ENCODE results near the gene SERTAD2. TPM values are rescaled to one million over a fixed set of nuclear protein-coding genes. Genes with fewer than 3 reads are reported as not detected.

Gene SERTAD2
- total and polyA plus RNA-seq, 8 donors, result 2.2 to 9.4 (median 4.3) TPM

GRCh38 chr2:64637000-64637635 is 16.6 kb downstream of the SERTAD2 start:
- WGBS, 2 donors, result 61 to 65% methylated on average over 9 of the region's 9 CpGs
- Histone ChIP-seq H3K36me3 (peaks cover 0 to 23% (median 4%) of the 10 kb centered on the region in 3 donors), H3K27ac (no peak overlapping the region), H3K9me3 (no peaks in the 10 kb centered on the region), H3K4me1 (peaks cover 5 to 22% (median 17%) of the 10 kb centered on the region in 3 donors), H3K27me3 (no peaks in the 10 kb centered on the region), H3K4me3 (no peak overlapping the region)
- ATAC-seq, result peak in 1 of 4 donors; percentile 18
- intact Hi-C loops (cut with DNase I), result no loop called here
- TF ChIP-seq CTCF (IDR thresholded peaks at IDR 0.05), result no peak
- no peak for DNase-seq
- no peak for FAIRE-seq

GRCh38 chr2:64635976-64636911 is 17.5 kb downstream of the SERTAD2 start:
- DNase-seq (peak in 2 of 6 donors; percentile 53 to 62), ATAC-seq (peak in 1 of 4 donors; percentile 20), FAIRE-seq (no peak)
- Histone ChIP-seq H3K4me3 (no peak overlapping the region), H3K4me1 (peaks cover 5 to 16% (median 12%) of the 10 kb centered on the region in 3 donors), H3K27me3 (no peaks in the 10 kb centered on the region), H3K27ac (no peak overlapping the region), H3K36me3 (peaks cover 0 to 23% (median 4%) of the 10 kb centered on the region in 3 donors), H3K9me3 (no peaks in the 10 kb centered on the region)
- intact Hi-C loops (cut with DNase I), result no loop called here
- 89% methylated on average over 38 of the region's 38 CpGs for WGBS, 2 donors
- TF ChIP-seq CTCF (IDR thresholded peaks at IDR 0.05), result no peak

GRCh38 chr2:64634345-64635267 is 19.1 kb downstream of the SERTAD2 start:
- 91 to 96% methylated on average over 11 of the region's 11 CpGs for WGBS, 2 donors
- DNase-seq (no peak), FAIRE-seq (no peak), ATAC-seq (peak in 2 of 4 donors; percentile 34 to 44)
- no peaks in the 10 kb centered on the region for H3K27me3 ChIP-seq
- H3K4me1 ChIP-seq, result peaks cover 2 to 11% (median 3%) of the 10 kb centered on the region in 3 donors
- TF ChIP-seq CTCF (IDR thresholded peaks at IDR 0.05), result no peak
- intact Hi-C loops (cut with DNase I), result no loop called here
- no peak overlapping the region for H3K4me3 ChIP-seq
- H3K36me3 ChIP-seq, result peaks cover 0 to 23% (median 4%) of the 10 kb centered on the region in 3 donors
- H3K27ac ChIP-seq, result no peak overlapping the region
- H3K9me3 ChIP-seq, result no peaks in the 10 kb centered on the region

GRCh38 chr2:64632835-64633819 is 20.6 kb downstream of the SERTAD2 start:
- 83 to 84% methylated on average over 9 of the region's 9 CpGs for WGBS, 2 donors
- no peaks in the 10 kb centered on the region for H3K27me3 ChIP-seq
- FAIRE-seq, result no peak

More at GRCh38 chr2:64632835-64633819, 20.6 kb downstream of the SERTAD2 start:
- TF ChIP-seq CTCF (IDR thresholded peaks at IDR 0.05), result no peak
- Histone ChIP-seq H3K27ac (no peak overlapping the region), H3K36me3 (peaks cover 0 to 23% (median 4%) of the 10 kb centered on the region in 3 donors), H3K9me3 (no peaks in the 10 kb centered on the region), H3K4me3 (no peak overlapping the region), H3K4me1 (peaks cover 0 to 12% (median 0%) of the 10 kb centered on the region in 3 donors)
- ATAC-seq, result no peak
- no peak for DNase-seq
- intact Hi-C loops (cut with DNase I), result no loop called here
